Suprapubic skin (tissue), 3 donors: ENCODE measurements around the gene TTYH1.

ENCODE experiments used
- CTCF ChIP-seq, 2 donors: fragments of 200-600 bp in 1 of 2; fragments of 450-650 bp in 1 of 2; sonication (generic) in 1 of 2; IDR thresholded peaks; one replicate each; pipeline ENCODE4 v1.5.1; 2016 to 2019; ENCODE audit warnings: antibody characterized with exemption in 2 of 2, mild to moderate bottlenecking in 1 of 2, moderate library complexity in 1 of 2
- EP300 ChIP-seq: sonication (generic); formaldehyde crosslinking; IDR thresholded peaks from one replicate; pipeline ENCODE4 v1.6.1; 2017; ENCODE audit warnings: antibody characterized with exemption
- POLR2A ChIP-seq, 2 donors: fragments of 450-650 bp; IDR thresholded peaks; one replicate each; pipeline ENCODE4 v1.6.1; 2017; ENCODE audit warnings: antibody characterized with exemption in 2 of 2, mild to moderate bottlenecking in 2 of 2, moderate library complexity in 2 of 2

GRCh38 chr19:54470276-54470887, 55.1 kb downstream of the TTYH1 start:
- TF ChIP-seq CTCF (IDR thresholded peaks at IDR 0.05) (no peak), POLR2A (IDR thresholded peaks at IDR 0.05) (no peak), EP300 (no peak)
